ENCODE results near the gene GALNT13. TPM values are rescaled to one million over a fixed set of nuclear protein-coding genes. Genes with fewer than 3 reads are reported as not detected.

GALNT13 gene
- total and polyA plus RNA-seq, 4 donors: not detected

- no peak overlapping the region for H3K9ac ChIP-seq (ENCODE audit: low read depth in 1 of 2, low read length in 2 of 2)
- no peak overlapping the region for H3K4me3 ChIP-seq (ENCODE audit: low read depth in 1 of 3, low read length in 3 of 3)
- H3K27me3 ChIP-seq (ENCODE audit: control insufficient read depth in 4 of 4, insufficient read depth in 4 of 4, low read length in 3 of 4): no peaks in the 10 kb centered on the region
- DNase-seq (ENCODE audit: low spot score): no peak
- no peaks in the 10 kb centered on the region for H3K36me3 ChIP-seq (ENCODE audit: control insufficient read depth in 4 of 4, insufficient read depth in 3 of 4, low read depth in 1 of 4, low read length in 3 of 4)
- no peak overlapping the region for H3K27ac ChIP-seq (ENCODE audit: low read depth in 1 of 2, low read length in 2 of 2)
- H3K9me3 ChIP-seq (ENCODE audit: control insufficient read depth in 4 of 4, low read length in 3 of 4): no peaks in the 10 kb centered on the region
- no peaks in the 10 kb centered on the region for H3K4me1 ChIP-seq (ENCODE audit: control insufficient read depth in 4 of 4, insufficient read depth in 4 of 4, low read length in 3 of 4)
- TF ChIP-seq RXRA (IDR thresholded peaks at IDR 0.05) (no peak), EGR1 (IDR thresholded peaks at IDR 0.05; ENCODE audit: low read depth in 2 of 2) (no peak), JUND (IDR thresholded peaks at IDR 0.05) (no peak), FOXA1 (IDR thresholded peaks at IDR 0.05) (no peak), FOXA2 (IDR thresholded peaks at IDR 0.05) (no peak), NR2F2 (IDR thresholded peaks at IDR 0.05) (no peak), SP1 (IDR thresholded peaks at IDR 0.05) (no peak), HNF4A (conservative IDR thresholded peaks at IDR 0.05) (no peak), TAF1 (conservative IDR thresholded peaks at IDR 0.05) (no peak), ATF3 (IDR thresholded peaks at IDR 0.05) (no peak), CTCF (IDR thresholded peaks at IDR 0.05; ENCODE audit: low read depth, low read length, missing input control) (no peak), MAX (IDR thresholded peaks at IDR 0.05) (no peak), GABPA (IDR thresholded peaks at IDR 0.05 in 1 of 2, conservative IDR thresholded peaks at IDR 0.05 in 1 of 2) (no peak)
- TF ChIP-seq, protein P1, sequence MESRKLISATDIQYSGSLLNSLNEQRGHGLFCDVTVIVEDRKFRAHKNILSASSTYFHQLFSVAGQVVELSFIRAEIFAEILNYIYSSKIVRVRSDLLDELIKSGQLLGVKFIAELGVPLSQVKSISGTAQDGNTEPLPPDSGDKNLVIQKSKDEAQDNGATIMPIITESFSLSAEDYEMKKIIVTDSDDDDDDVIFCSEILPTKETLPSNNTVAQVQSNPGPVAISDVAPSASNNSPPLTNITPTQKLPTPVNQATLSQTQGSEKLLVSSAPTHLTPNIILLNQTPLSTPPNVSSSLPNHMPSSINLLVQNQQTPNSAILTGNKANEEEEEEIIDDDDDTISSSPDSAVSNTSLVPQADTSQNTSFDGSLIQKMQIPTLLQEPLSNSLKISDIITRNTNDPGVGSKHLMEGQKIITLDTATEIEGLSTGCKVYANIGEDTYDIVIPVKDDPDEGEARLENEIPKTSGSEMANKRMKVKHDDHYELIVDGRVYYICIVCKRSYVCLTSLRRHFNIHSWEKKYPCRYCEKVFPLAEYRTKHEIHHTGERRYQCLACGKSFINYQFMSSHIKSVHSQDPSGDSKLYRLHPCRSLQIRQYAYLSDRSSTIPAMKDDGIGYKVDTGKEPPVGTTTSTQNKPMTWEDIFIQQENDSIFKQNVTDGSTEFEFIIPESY (IDR thresholded peaks at IDR 0.05): no peak
Measured at GRCh38 chr2:154433010-154433409, 561.3 kb downstream of the GALNT13 start.

DNA sequence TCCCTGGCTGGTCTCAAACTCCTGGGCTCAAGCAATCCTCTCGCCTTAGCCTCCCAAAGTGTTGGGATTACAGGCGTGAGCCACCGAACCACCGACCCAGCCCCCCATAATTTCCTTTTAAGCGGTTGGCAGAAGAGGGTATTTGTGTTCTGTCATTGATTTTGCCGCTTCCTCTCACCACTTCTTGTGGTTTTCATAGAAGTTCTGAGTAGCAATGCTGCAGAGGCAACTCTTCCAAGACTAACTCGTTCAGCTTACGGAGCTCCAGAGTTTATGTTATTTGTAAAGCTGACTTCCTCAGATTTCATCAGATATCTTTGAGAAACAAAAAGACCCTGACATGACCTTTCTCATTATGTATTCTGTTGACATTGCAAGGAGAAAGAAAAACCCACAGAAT is 565.4 kb downstream of the GALNT13 start:
- H3K36me3 ChIP-seq (ENCODE audit: control insufficient read depth in 4 of 4, insufficient read depth in 3 of 4, low read depth in 1 of 4, low read length in 3 of 4): no peaks in the 10 kb centered on the region
- H3K9me3 ChIP-seq (ENCODE audit: control insufficient read depth in 4 of 4, low read length in 3 of 4): no peaks in the 10 kb centered on the region
- WGBS: 67% methylated on average over 8 of the region's 8 CpGs
- H3K27ac ChIP-seq (ENCODE audit: low read depth in 1 of 2, low read length in 2 of 2): no peak overlapping the region
- H3K4me1 ChIP-seq (ENCODE audit: control insufficient read depth in 4 of 4, insufficient read depth in 4 of 4, low read length in 3 of 4): peaks cover 0 to 6% (median 0%) of the 10 kb centered on the region in 4 donors
- no peak for DNase-seq (ENCODE audit: low spot score)
- no peak for TF ChIP-seq JUND (IDR thresholded peaks at IDR 0.05)
- TF ChIP-seq ATF3 (IDR thresholded peaks at IDR 0.05): no peak
- TF ChIP-seq CTCF (IDR thresholded peaks at IDR 0.05; ENCODE audit: low read depth, low read length, missing input control): no peak
- no peak for TF ChIP-seq RXRA (IDR thresholded peaks at IDR 0.05)
- TF ChIP-seq YY1 (IDR thresholded peaks at IDR 0.05): no peak
- no peak for TF ChIP-seq SP1 (IDR thresholded peaks at IDR 0.05)
- TF ChIP-seq EGR1 (IDR thresholded peaks at IDR 0.05; ENCODE audit: low read depth in 2 of 2): no peak
- TF ChIP-seq HNF4G (IDR thresholded peaks at IDR 0.05): no peak
- no peak for TF ChIP-seq HNF4A (conservative IDR thresholded peaks at IDR 0.05)
- no peak for TF ChIP-seq FOXA1 (IDR thresholded peaks at IDR 0.05)
- no peak overlapping the region for H3K4me3 ChIP-seq (ENCODE audit: low read depth in 1 of 3, low read length in 3 of 3)
- H3K27me3 ChIP-seq (ENCODE audit: control insufficient read depth in 4 of 4, insufficient read depth in 4 of 4, low read length in 3 of 4): no peaks in the 10 kb centered on the region
- no peak overlapping the region for H3K9ac ChIP-seq (ENCODE audit: low read depth in 1 of 2, low read length in 2 of 2)

Measured in liver (tissue), 9 donors.